GM23248 (cell line): Measurements from ENCODE around the gene FYTTD1. TPM values are rescaled to one million over a fixed set of nuclear protein-coding genes. Genes with fewer than 3 reads are reported as not detected.
A peak's percentile ranks its signal among the peaks of the same experiment; 100 is the strongest.

Experiments used
- DNase-seq: peaks from one replicate; pipeline ENCODE4 v3.0.0-alpha.2; 2015
- H2AFZ ChIP-seq: fragments of 200-600 bp; sonication (generic); 2 replicates; pipeline ENCODE4 v1.6.1; 2016; ENCODE audit warnings: antibody characterized with exemption
- H3F3A ChIP-seq: fragments of 200-600 bp; sonication (generic); 2 replicates; pipeline ENCODE4 v1.6.1; 2016; ENCODE audit warnings: mild to moderate bottlenecking, antibody characterized with exemption, mixed run types; ENCODE audit not compliant: insufficient read depth
- H3K27ac ChIP-seq: fragments of 200-600 bp; sonication (generic); 2 replicates; pipeline ENCODE4 v1.5.1; 2016; ENCODE audit warnings: mild to moderate bottlenecking
- H3K27me3 ChIP-seq: fragments of 200-600 bp; sonication (generic); replicated peaks from 2 replicates; pipeline ENCODE4 v1.6.1; 2016; ENCODE audit warnings: mild to moderate bottlenecking; ENCODE audit not compliant: insufficient read depth
- H3K36me3 ChIP-seq: fragments of 200-600 bp; sonication (generic); 2 replicates; pipeline ENCODE4 v1.6.1; 2016; ENCODE audit warnings: low read depth, mild to moderate bottlenecking
- H3K4me1 ChIP-seq: fragments of 200-600 bp; sonication (generic); 2 replicates; pipeline ENCODE4 v1.6.1; 2016; ENCODE audit warnings: mild to moderate bottlenecking; ENCODE audit not compliant: insufficient read depth
- H3K4me2 ChIP-seq: fragments of 200-600 bp; sonication (generic); one replicate; pipeline ENCODE4 v1.6.1; 2016; ENCODE audit warnings: mild to moderate bottlenecking; ENCODE audit not compliant: unreplicated experiment
- H3K4me3 ChIP-seq: fragments of 200-600 bp; sonication (generic); 2 replicates; pipeline ENCODE4 v1.5.1; 2016; ENCODE audit warnings: mild to moderate bottlenecking
- H3K79me2 ChIP-seq: fragments of 200-600 bp; sonication (generic); 2 replicates; pipeline ENCODE4 v1.6.1; 2016; ENCODE audit warnings: mild to moderate bottlenecking; ENCODE audit not compliant: insufficient read depth
- H3K9ac ChIP-seq: fragments of 200-600 bp; sonication (generic); 2 replicates; pipeline ENCODE4 v1.6.1; 2016; ENCODE audit warnings: mild to moderate bottlenecking
- H3K9me2 ChIP-seq: fragments of 200-600 bp; sonication (generic); 2 replicates; pipeline ENCODE4 v1.6.1; 2016; ENCODE audit warnings: mixed run types, mild to moderate bottlenecking, moderate library complexity; ENCODE audit not compliant: insufficient read depth
- H3K9me3 ChIP-seq: fragments of 200-600 bp; sonication (generic); one replicate; pipeline ENCODE4 v1.6.1; 2017; ENCODE audit warnings: low read depth
- H4K20me1 ChIP-seq: fragments of 200-600 bp; sonication (generic); 2 replicates; pipeline ENCODE4 v1.6.0; 2016; ENCODE audit not compliant: insufficient read depth
- EZH2 ChIP-seq: fragments of 200-600 bp; sonication (generic); IDR thresholded peaks from 2 replicates; pipeline ENCODE4 v1.6.1; 2018; ENCODE audit warnings: antibody characterized with exemption, mild to moderate bottlenecking; ENCODE audit not compliant: insufficient read depth, poor library complexity, severe bottlenecking
- EZH2phosphoT487 ChIP-seq: fragments of 200-600 bp; sonication (generic); IDR thresholded peaks from 2 replicates; pipeline ENCODE4 v1.6.1; 2018; ENCODE audit warnings: antibody characterized with exemption, moderate library complexity, mild to moderate bottlenecking, low read depth; ENCODE audit not compliant: insufficient read depth
- WGBS, 2 experiments: methylation state at CpG; one replicate each; pipeline ENCODE4 v1.1.6; 2015 to 2017; ENCODE audit warnings: low lambda C conversion rate in 2 of 2, low coverage in 1 of 2; ENCODE audit errors: missing lambda C conversion rate in 2 of 2; 5-methylcytosine and 5-hydroxymethylcytosine counted together
- in situ Hi-C: fragments of 300-500 bp; cut with MboI; formaldehyde crosslinking; loops from 2 replicates; pipeline ENCODE4 v1.15.0; 2020
- polyA plus RNA-seq: library from polyadenylated mRNA; unstranded; fragments of >200 nt; fragmentation: Nextera tagmentation; extraction: Ambion mirVana; gene quantifications from 2 replicates; pipeline ENCODE4 v1.2.1, GENCODE V29; 2016
- total RNA-seq: library from RNA; depleted of rRNA; stranded (reverse); fragments of >200 nt; shearing (Covaris generic); gene quantifications from 2 replicates; pipeline ENCODE4 v1.2.3, GENCODE V29; 2014

Gene FYTTD1
- total and polyA plus RNA-seq, 2 experiments from 2014 or later: 42.0 to 90.4 TPM

DNA sequence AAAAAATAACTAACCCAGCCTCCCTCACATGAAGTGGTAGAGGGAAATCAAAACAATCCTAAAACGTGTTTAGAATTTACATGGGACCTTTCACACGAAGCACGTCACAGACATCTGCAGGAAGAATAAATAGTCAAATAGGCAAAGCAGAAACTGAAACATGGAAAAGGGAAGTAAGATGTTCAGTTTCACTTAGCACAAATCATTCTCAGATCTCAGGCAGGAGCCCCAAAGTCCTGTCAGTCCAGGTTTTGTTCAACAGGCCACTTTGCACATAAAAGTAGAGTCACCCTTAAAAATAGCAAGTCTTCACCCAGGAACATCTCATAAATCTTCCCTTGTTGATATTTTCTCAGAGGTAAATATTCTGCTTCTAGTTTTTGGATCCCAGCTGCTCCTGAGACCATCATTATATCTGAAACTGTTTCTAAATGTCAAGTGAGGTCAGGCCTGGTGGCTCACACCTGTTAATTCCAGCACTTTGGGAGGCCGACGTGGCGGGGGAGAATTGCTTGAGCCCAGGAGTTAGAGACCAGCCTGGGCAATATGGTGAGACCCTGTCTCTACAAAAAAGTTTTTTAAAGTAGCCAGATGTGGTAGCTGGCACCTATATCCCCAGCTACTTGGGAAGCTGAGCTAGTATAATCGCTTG is 14.9 kb upstream of the FYTTD1 start:
- H3K4me2 ChIP-seq: peak overlapping the region; percentile 89
- peaks cover 12% of the 10 kb centered on the region; the same call in 1 of the 2 replicates for H3F3A ChIP-seq
- H3K9me3 ChIP-seq: no peaks in the 10 kb centered on the region
- no peaks in the 10 kb centered on the region for H3K27me3 ChIP-seq
- no peak overlapping the region for H3K27ac ChIP-seq
- WGBS, 2 experiments: 98% methylated on average over 7 of the region's 7 CpGs
- H4K20me1 ChIP-seq: no peaks in the 10 kb centered on the region
- H3K36me3 ChIP-seq: no peaks in the 10 kb centered on the region
- H3K9me2 ChIP-seq: no peaks in the 10 kb centered on the region
- no peak overlapping the region for H3K4me3 ChIP-seq
- H3K9ac ChIP-seq: no peak overlapping the region
- H3K79me2 ChIP-seq: peaks cover 50% of the 10 kb centered on the region
- in situ Hi-C loops: no loop called here
- DNase-seq: no peak
- H2AFZ ChIP-seq: no peak overlapping the region
- TF ChIP-seq EZH2 (no peak), EZH2phosphoT487 (no peak)
- peaks cover 18% of the 10 kb centered on the region for H3K4me1 ChIP-seq

DNA sequence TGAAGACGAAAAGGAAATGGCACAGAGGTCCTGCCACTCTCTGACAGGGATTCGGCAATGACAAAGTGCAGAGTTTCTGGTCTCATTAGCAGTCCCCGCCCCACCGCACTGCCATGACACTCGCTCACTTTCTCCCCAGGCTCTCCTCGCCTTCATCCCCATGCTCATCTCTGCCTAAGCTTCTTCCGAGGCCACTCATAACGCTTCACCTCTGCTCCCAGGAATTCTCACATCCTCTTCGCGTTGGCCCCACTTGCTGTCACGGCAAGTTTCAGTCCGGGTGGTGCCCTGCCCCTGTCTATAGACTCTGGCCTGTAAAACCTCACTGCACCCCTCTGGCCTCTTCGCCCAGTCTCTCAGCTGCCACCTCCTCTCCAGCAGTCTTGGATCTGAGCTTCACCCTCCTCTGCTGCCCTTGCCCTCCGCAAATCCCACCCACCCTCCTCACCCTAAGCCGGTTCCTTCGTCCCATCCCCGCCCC is 13.6 kb upstream of the FYTTD1 start:
- Histone ChIP-seq H3K4me2 (peak overlapping the region; percentile 89), H3F3A (peaks cover 6% of the 10 kb centered on the region; the same call in 1 of the 2 replicates), H3K9ac (peak overlapping the region; percentile 74), H3K27me3 (no peaks in the 10 kb centered on the region), H3K9me3 (no peaks in the 10 kb centered on the region), H3K4me3 (peak overlapping the region; percentile 81), H2AFZ (peak overlapping the region; percentile 71), H3K36me3 (no peaks in the 10 kb centered on the region), H3K4me1 (peaks cover 11% of the 10 kb centered on the region), H3K27ac (peak overlapping the region; percentile 13), H3K9me2 (no peaks in the 10 kb centered on the region), H4K20me1 (no peaks in the 10 kb centered on the region), H3K79me2 (peaks cover 43% of the 10 kb centered on the region)
- in situ Hi-C loops: no loop called here
- TF ChIP-seq EZH2phosphoT487: no peak
- TF ChIP-seq EZH2: no peak
- WGBS, 2 experiments: 2 to 3% methylated on average over 13 to 17 of the region's 17 CpGs
- DNase-seq: peak; percentile 54

DNA sequence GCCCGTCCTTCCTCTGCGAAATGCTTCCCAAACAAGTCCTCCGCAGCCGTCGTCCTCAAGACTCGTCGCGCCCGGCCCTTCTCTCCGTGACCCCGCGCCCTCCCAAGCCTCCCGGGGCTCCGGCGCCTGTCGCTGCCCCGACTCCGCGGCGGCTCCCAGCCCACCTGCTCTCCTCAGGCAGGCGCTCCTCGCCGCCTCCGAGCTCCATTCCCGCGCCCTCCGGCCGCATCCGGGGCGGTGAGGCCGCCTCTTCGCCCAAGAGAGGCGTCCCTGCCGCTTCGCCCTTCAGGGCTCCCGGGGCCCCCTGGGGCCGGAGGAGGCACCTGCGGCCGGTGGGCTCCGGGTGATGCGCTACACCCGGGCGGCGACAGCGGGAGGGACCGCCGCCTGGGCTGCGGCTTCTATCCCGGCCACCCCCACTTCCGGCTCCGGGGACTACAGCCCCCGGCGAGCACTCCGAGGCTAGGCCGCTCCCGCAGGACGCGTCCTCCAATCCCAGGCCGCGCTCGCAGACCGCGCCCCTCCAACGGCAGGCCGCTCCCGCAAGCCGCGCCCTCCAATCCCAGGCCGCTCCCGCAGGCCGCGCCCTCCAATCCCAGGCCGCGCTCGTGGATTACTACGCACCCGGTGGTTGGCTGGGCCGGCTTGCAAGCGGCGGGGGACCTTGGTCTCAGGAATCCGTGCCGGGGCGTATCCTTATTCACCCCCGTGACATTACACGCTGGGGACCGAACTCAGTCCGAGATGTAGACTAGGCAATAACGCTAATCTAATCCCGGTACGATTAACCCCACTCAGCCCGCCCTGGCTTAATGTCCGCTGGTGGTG is 13.0 kb upstream of the FYTTD1 start, which contains the start of gene RUBCN:
RUBCN (minus strand) TSS at position 414 of the 828 bp plus-strand sequence; CDS start at position 229, 185 bp downstream.
- H3K4me2 ChIP-seq: peak within 1 kb of the TSS; percentile 100
- peak within 1 kb of the TSS; percentile 31 for H3K27ac ChIP-seq
- peak within 1 kb of the TSS; percentile 81 for H3K4me3 ChIP-seq
- H3K9me2 ChIP-seq: no peaks in the 10 kb centered on the region
- H4K20me1 ChIP-seq: no peaks in the 10 kb centered on the region
- no peak for TF ChIP-seq EZH2
- no peak for TF ChIP-seq EZH2phosphoT487
- H3K4me1 ChIP-seq: peaks cover 11% of the 10 kb centered on the region
- peaks cover 6% of the 10 kb centered on the region; the same call in 1 of the 2 replicates for H3F3A ChIP-seq
- H3K9me3 ChIP-seq: no peaks in the 10 kb centered on the region
- 1% methylated on average over 52 to 73 of the region's 92 CpGs for WGBS, 2 experiments
- in situ Hi-C loops: no loop called here
- peak within 1 kb of the TSS; percentile 98 for H2AFZ ChIP-seq
- H3K79me2 ChIP-seq: peaks cover 43% of the 10 kb centered on the region
- H3K27me3 ChIP-seq: no peaks in the 10 kb centered on the region
- DNase-seq: peak; percentile 99
- H3K36me3 ChIP-seq: no peaks in the 10 kb centered on the region
- H3K9ac ChIP-seq: peak within 1 kb of the TSS; percentile 74

DNA sequence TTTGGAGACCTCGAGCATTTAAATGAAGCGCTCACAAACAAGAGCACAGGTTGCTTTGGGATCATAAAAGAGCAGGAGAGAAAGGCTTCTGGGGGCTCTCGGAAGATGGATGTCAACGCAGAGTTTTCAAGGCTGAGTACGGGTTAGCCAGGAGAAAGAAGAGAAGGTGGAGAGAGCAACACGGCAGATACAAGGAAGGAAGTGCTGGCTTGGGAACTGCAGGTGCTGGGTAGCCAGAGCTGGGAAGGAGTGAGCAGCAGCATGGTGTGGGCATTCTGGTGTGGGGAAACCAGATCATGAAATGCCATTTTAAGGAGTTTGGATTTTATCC is 12.4 kb upstream of the FYTTD1 start:
- Histone ChIP-seq H3K9ac (peak overlapping the region; percentile 72), H3K9me3 (no peaks in the 10 kb centered on the region), H2AFZ (peak overlapping the region; percentile 98), H3F3A (peaks cover 6% of the 10 kb centered on the region; the same call in 1 of the 2 replicates), H3K4me2 (peak overlapping the region; percentile 100), H3K4me1 (peaks cover 11% of the 10 kb centered on the region), H3K27me3 (no peaks in the 10 kb centered on the region), H3K27ac (peak overlapping the region; percentile 31; the same call in 1 of the 2 replicates), H3K79me2 (peaks cover 37% of the 10 kb centered on the region), H3K4me3 (peak overlapping the region; percentile 81), H4K20me1 (no peaks in the 10 kb centered on the region), H3K36me3 (no peaks in the 10 kb centered on the region), H3K9me2 (no peaks in the 10 kb centered on the region)
- WGBS, 2 experiments: 1 to 5% methylated on average over 6 of the region's 6 CpGs
- no peak for TF ChIP-seq EZH2phosphoT487
- no peak for TF ChIP-seq EZH2
- no peak for DNase-seq
- in situ Hi-C loops: no loop called here
